Neural cell (in vitro differentiated cells): ENCODE data around the gene SEL1L3. TPM values are rescaled to one million over a fixed set of nuclear protein-coding genes. Genes with fewer than 3 reads are reported as not detected.

ENCODE experiments used
- H2AFZ ChIP-seq: fragments of 200-600, 300-800 bp; sonication (generic), shearing (Covaris generic); 2 replicates; pipeline ENCODE4 v1.6.0; 2014; ENCODE audit warnings: low read depth, mild to moderate bottlenecking, antibody characterized with exemption, low read length, moderate library complexity
- H3F3A ChIP-seq: fragments of 200-600 bp; shearing (Covaris generic); 2 replicates; pipeline ENCODE4 v1.6.1; 2016; ENCODE audit warnings: mild to moderate bottlenecking, moderate library complexity, mixed read lengths, antibody characterized with exemption, low read length; ENCODE audit not compliant: insufficient read depth, poor library complexity, severe bottlenecking
- H3K27ac ChIP-seq: fragments of 200-600, 300-800 bp; sonication (generic), shearing (Covaris generic); 2 replicates; pipeline ENCODE4 v1.5.1; 2014; ENCODE audit warnings: mild to moderate bottlenecking, low read length, moderate library complexity
- H3K27me3 ChIP-seq: fragments of 300-800, 200-600 bp; sonication (generic), shearing (Covaris generic); 2 replicates; pipeline ENCODE4 v1.6.0; 2014; ENCODE audit warnings: mild to moderate bottlenecking, low read depth, low read length, moderate library complexity; ENCODE audit not compliant: insufficient read depth
- H3K36me3 ChIP-seq: fragments of 300-800, 200-600 bp; sonication (generic), shearing (Covaris generic); 2 replicates; pipeline ENCODE4 v1.5.1; 2014; ENCODE audit warnings: mild to moderate bottlenecking, antibody characterized with exemption, low read length, moderate library complexity; ENCODE audit not compliant: insufficient read depth
- H3K4me2 ChIP-seq: fragments of 300-800, 200-600 bp; sonication (generic), shearing (Covaris generic); 2 replicates; pipeline ENCODE4 v1.6.0; 2014; ENCODE audit warnings: mild to moderate bottlenecking, low read length
- H3K4me3 ChIP-seq: fragments of 300-800, 200-600 bp; sonication (generic), shearing (Covaris generic); 2 replicates; pipeline ENCODE4 v1.5.1; 2014; ENCODE audit warnings: mild to moderate bottlenecking, low read length, moderate library complexity
- H3K79me2 ChIP-seq: fragments of 200-600 bp; shearing (Covaris generic); replicated peaks from 2 replicates; pipeline ENCODE4 v1.6.0; 2014; ENCODE audit warnings: mild to moderate bottlenecking, low read length, moderate library complexity; ENCODE audit not compliant: insufficient read depth
- H3K9ac ChIP-seq: fragments of 300-800, 200-600 bp; sonication (generic), shearing (Covaris generic); 2 replicates; pipeline ENCODE4 v1.6.1; 2016; ENCODE audit warnings: mild to moderate bottlenecking, low read length, mixed read lengths
- H3K9me2 ChIP-seq: fragments of 200-600 bp; shearing (Covaris generic); 2 replicates; pipeline ENCODE4 v1.6.1; 2016; ENCODE audit warnings: mild to moderate bottlenecking, low read length, mixed read lengths; ENCODE audit not compliant: insufficient read depth
- H3K9me3 ChIP-seq: fragments of 200-600, 300-800 bp; sonication (generic), shearing (Covaris generic); 2 replicates; pipeline ENCODE4 v1.6.1; 2016; ENCODE audit warnings: mild to moderate bottlenecking, mixed run types, low read length, moderate library complexity, mixed read lengths
- H4K20me1 ChIP-seq: fragments of 200-600 bp; shearing (Covaris generic); 2 replicates; pipeline ENCODE4 v1.6.1; 2016; ENCODE audit warnings: mild to moderate bottlenecking, mixed run types; ENCODE audit not compliant: insufficient read depth
- EP300 ChIP-seq: fragments of 450-650 bp; conservative IDR thresholded peaks from 2 replicates; pipeline ENCODE4 v1.6.1; 2014; ENCODE audit warnings: antibody characterized with exemption, mild to moderate bottlenecking, moderate library complexity; ENCODE audit not compliant: poor library complexity, severe bottlenecking
- EZH2 ChIP-seq: fragments of 200-600, 300-800 bp; shearing (Covaris generic), sonication (generic); IDR thresholded peaks from 2 replicates; pipeline ENCODE4 v1.6.1; 2014; ENCODE audit warnings: antibody characterized with exemption, low read length, borderline replicate concordance, mild to moderate bottlenecking; ENCODE audit not compliant: insufficient read depth, poor library complexity, severe bottlenecking
- MXI1 ChIP-seq: fragments of 450-650 bp; conservative IDR thresholded peaks from 2 replicates; pipeline ENCODE4 v1.6.1; 2014; ENCODE audit warnings: antibody characterized with exemption, mild to moderate bottlenecking; ENCODE audit not compliant: poor library complexity, severe bottlenecking
- POLR2AphosphoS5 ChIP-seq: IDR thresholded peaks from 2 replicates; pipeline ENCODE4 v1.6.1; 2012
- RAD21 ChIP-seq: fragments of 450-650 bp; conservative IDR thresholded peaks from 2 replicates; pipeline ENCODE4 v1.6.1; 2014; ENCODE audit warnings: antibody characterized with exemption, mild to moderate bottlenecking, moderate library complexity
- SMC3 ChIP-seq: fragments of 450-650 bp; conservative IDR thresholded peaks from 2 replicates; pipeline ENCODE4 v1.6.1; 2014; ENCODE audit warnings: antibody characterized with exemption, mild to moderate bottlenecking, moderate library complexity; ENCODE audit not compliant: poor library complexity
- TAF1 ChIP-seq: IDR thresholded peaks from 2 replicates; pipeline ENCODE4 v1.6.1; 2012; ENCODE audit warnings: low read depth
- polyA plus RNA-seq: library from polyadenylated mRNA; depleted of rRNA; stranded (reverse); fragments of >200 nt; gene quantifications from 2 replicates; pipeline ENCODE4 v1.2.3, GENCODE V29; 2014
- TF ChIP-seq, protein P1 (sequence below): fragments of 450-650 bp; IDR thresholded peaks from 2 replicates; pipeline ENCODE4 v1.5.1; 2014; ENCODE audit warnings: antibody characterized with exemption, mild to moderate bottlenecking, moderate library complexity; ENCODE audit not compliant: poor library complexity, severe bottlenecking
- TF ChIP-seq, protein P2 (sequence below): IDR thresholded peaks from 2 replicates; pipeline ENCODE4 v1.6.1; 2012; ENCODE audit warnings: borderline replicate concordance

SEL1L3 gene
- polyA plus RNA-seq, 1 donor from 2014 or later: 2.0 TPM

GRCh38 chr4:25788703-25789238, 74.0 kb downstream of the SEL1L3 start:
- no peaks in the 10 kb centered on the region for H3K9me3 ChIP-seq
- H3K27ac ChIP-seq: no peak overlapping the region
- no peak overlapping the region for H2AFZ ChIP-seq
- TF ChIP-seq SMC3 (no peak), EZH2 (no peak), MXI1 (no peak), TAF1 (no peak), RAD21 (no peak), EP300 (no peak), POLR2AphosphoS5 (no peak)
- TF ChIP-seq, protein P1, sequence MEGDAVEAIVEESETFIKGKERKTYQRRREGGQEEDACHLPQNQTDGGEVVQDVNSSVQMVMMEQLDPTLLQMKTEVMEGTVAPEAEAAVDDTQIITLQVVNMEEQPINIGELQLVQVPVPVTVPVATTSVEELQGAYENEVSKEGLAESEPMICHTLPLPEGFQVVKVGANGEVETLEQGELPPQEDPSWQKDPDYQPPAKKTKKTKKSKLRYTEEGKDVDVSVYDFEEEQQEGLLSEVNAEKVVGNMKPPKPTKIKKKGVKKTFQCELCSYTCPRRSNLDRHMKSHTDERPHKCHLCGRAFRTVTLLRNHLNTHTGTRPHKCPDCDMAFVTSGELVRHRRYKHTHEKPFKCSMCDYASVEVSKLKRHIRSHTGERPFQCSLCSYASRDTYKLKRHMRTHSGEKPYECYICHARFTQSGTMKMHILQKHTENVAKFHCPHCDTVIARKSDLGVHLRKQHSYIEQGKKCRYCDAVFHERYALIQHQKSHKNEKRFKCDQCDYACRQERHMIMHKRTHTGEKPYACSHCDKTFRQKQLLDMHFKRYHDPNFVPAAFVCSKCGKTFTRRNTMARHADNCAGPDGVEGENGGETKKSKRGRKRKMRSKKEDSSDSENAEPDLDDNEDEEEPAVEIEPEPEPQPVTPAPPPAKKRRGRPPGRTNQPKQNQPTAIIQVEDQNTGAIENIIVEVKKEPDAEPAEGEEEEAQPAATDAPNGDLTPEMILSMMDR: no peak
- TF ChIP-seq, protein P2, sequence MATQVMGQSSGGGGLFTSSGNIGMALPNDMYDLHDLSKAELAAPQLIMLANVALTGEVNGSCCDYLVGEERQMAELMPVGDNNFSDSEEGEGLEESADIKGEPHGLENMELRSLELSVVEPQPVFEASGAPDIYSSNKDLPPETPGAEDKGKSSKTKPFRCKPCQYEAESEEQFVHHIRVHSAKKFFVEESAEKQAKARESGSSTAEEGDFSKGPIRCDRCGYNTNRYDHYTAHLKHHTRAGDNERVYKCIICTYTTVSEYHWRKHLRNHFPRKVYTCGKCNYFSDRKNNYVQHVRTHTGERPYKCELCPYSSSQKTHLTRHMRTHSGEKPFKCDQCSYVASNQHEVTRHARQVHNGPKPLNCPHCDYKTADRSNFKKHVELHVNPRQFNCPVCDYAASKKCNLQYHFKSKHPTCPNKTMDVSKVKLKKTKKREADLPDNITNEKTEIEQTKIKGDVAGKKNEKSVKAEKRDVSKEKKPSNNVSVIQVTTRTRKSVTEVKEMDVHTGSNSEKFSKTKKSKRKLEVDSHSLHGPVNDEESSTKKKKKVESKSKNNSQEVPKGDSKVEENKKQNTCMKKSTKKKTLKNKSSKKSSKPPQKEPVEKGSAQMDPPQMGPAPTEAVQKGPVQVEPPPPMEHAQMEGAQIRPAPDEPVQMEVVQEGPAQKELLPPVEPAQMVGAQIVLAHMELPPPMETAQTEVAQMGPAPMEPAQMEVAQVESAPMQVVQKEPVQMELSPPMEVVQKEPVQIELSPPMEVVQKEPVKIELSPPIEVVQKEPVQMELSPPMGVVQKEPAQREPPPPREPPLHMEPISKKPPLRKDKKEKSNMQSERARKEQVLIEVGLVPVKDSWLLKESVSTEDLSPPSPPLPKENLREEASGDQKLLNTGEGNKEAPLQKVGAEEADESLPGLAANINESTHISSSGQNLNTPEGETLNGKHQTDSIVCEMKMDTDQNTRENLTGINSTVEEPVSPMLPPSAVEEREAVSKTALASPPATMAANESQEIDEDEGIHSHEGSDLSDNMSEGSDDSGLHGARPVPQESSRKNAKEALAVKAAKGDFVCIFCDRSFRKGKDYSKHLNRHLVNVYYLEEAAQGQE: no peak
- no peaks in the 10 kb centered on the region for H3K9me2 ChIP-seq
- H3K27me3 ChIP-seq: no peaks in the 10 kb centered on the region
- no peaks in the 10 kb centered on the region for H4K20me1 ChIP-seq
- no peak overlapping the region for H3K9ac ChIP-seq
- H3K4me2 ChIP-seq: no peak overlapping the region
- no peaks in the 10 kb centered on the region for H3K79me2 ChIP-seq
- no peaks in the 10 kb centered on the region for H3K36me3 ChIP-seq
- H3K4me3 ChIP-seq: no peak overlapping the region
- H3F3A ChIP-seq: no peaks in the 10 kb centered on the region

GRCh38 chr4:25786497-25787065, 76.2 kb downstream of the SEL1L3 start:
- Histone ChIP-seq H3K9me2 (no peaks in the 10 kb centered on the region), H3K9me3 (no peaks in the 10 kb centered on the region), H2AFZ (no peak overlapping the region), H3K4me3 (no peak overlapping the region), H3K36me3 (no peaks in the 10 kb centered on the region), H3K79me2 (no peaks in the 10 kb centered on the region), H3K9ac (no peak overlapping the region), H3F3A (no peaks in the 10 kb centered on the region), H3K27me3 (no peaks in the 10 kb centered on the region), H4K20me1 (no peaks in the 10 kb centered on the region), H3K27ac (no peak overlapping the region), H3K4me2 (no peak overlapping the region)
- TF ChIP-seq EP300 (no peak), MXI1 (no peak), TAF1 (no peak), SMC3 (no peak), RAD21 (no peak), POLR2AphosphoS5 (no peak), EZH2 (no peak)
- TF ChIP-seq, protein P2: no peak
- TF ChIP-seq, protein P1: no peak
